NCI-H345 treated with DMSO at 0.1 percent for 48 hours (cell line): Measurements from ENCODE around the gene WDR93.
"Not testable (repeated sequence)": the region's sequence is repeated elsewhere in the genome, so short reads cannot be mapped to it uniquely, and the experiment has no call there.

Experiments
- DNase-seq: peaks from one replicate; lab custom pipeline; 2025; ENCODE audit not compliant: unreplicated experiment; lab: John Stamatoyannopoulos, UW

The WDR93 gene

GRCh38 chr15:89681146-89681545 lies 9.5 kb upstream of the WDR93 start:
- no peak for DNase-seq

- no peak for DNase-seq
These were observed 4.6 kb upstream of the WDR93 start for GRCh38 chr15:89685995-89686394.

GRCh38 chr15:89686522-89686921 lies 4.1 kb upstream of the WDR93 start:
- DNase-seq, result no peak

GRCh38 chr15:89689930-89690275 lies 708 bp upstream of the WDR93 start:
- DNase-seq, result not testable (repeated sequence)

GRCh38 chr15:89693091-89693490 lies 2.5 kb downstream of the WDR93 start:
- no peak for DNase-seq

- DNase-seq, result no peak
These were observed 3.1 kb downstream of the WDR93 start for GRCh38 chr15:89693696-89694095.

- no peak for DNase-seq
These were observed 4.6 kb downstream of the WDR93 start for GRCh38 chr15:89695198-89695597.

- DNase-seq, result no peak
These were observed 13.8 kb downstream of the WDR93 start for GRCh38 chr15:89704411-89704810.

GRCh38 chr15:89707577-89707976 lies 17.0 kb downstream of the WDR93 start:
- no peak for DNase-seq

GRCh38 chr15:89714775-89715174 lies 24.2 kb downstream of the WDR93 start:
- DNase-seq, result no peak

- DNase-seq, result no peak
These were observed 32.4 kb downstream of the WDR93 start for GRCh38 chr15:89723031-89723430.

GRCh38 chr15:89724621-89725020 lies 34.0 kb downstream of the WDR93 start:
- no peak for DNase-seq

GRCh38 chr15:89725064-89725463 lies 34.5 kb downstream of the WDR93 start:
- no peak for DNase-seq

- no peak for DNase-seq
These were observed 37.6 kb downstream of the WDR93 start for GRCh38 chr15:89728254-89728653.

GRCh38 chr15:89731275-89731674 lies 40.7 kb downstream of the WDR93 start:
- no peak for DNase-seq

GRCh38 chr15:89732451-89733172 lies 42.0 kb downstream of the WDR93 start:
- no peak for DNase-seq

- no peak for DNase-seq
These were observed 45.2 kb downstream of the WDR93 start for GRCh38 chr15:89735773-89736172.

- peak; percentile 37 for DNase-seq
These were observed 49.5 kb downstream of the WDR93 start for GRCh38 chr15:89740137-89740536.

GRCh38 chr15:89743011-89743410 lies 52.4 kb downstream of the WDR93 start:
- DNase-seq, result no peak

GRCh38 chr15:89743594-89743993 lies 53.0 kb downstream of the WDR93 start:
- DNase-seq, result no peak

GRCh38 chr15:89745131-89745530 lies 54.5 kb downstream of the WDR93 start:
- DNase-seq, result no peak

GRCh38 chr15:89745768-89746167 lies 55.2 kb downstream of the WDR93 start:
- no peak for DNase-seq

- DNase-seq, result no peak
These were observed 55.8 kb downstream of the WDR93 start for GRCh38 chr15:89746386-89746780.
